Stimulated activated effector memory CD8-positive, alpha-beta T cell treated with anti-CD3 and anti-CD28 coated beads, Interleukin-12 subunit alpha, Interleukin-12 subunit beta, amount 100 ng/mL, for 72 hours (primary cell): ENCODE data around the gene YAP1.

Experiments used
- ATAC-seq: fragments of 150-1000 bp; cut with Tn5 transposase; 2 replicates; pipeline ENCODE4 v1.10.0; 2021
- DNase-seq, 2 donors: peaks; one replicate each; pipeline ENCODE4 v3.0.0; 2021 to 2022; ENCODE audit warnings: low spot score in 2 of 2
- H3K27ac Mint-ChIP-seq: one replicate; pipeline ENCODE4 v1.8.0; 2022; ENCODE audit warnings: mild to moderate bottlenecking, mixed read lengths
- H3K36me3 Mint-ChIP-seq: one replicate; pipeline ENCODE4 v1.8.0; 2022; ENCODE audit warnings: mild to moderate bottlenecking, mixed read lengths
- H3K4me1 Mint-ChIP-seq: one replicate; pipeline ENCODE4 v1.8.0; 2022; ENCODE audit warnings: mixed read lengths
- H3K4me3 Mint-ChIP-seq: one replicate; pipeline ENCODE4 v1.8.0; 2022; ENCODE audit warnings: mild to moderate bottlenecking, mixed read lengths
- H3K9me3 Mint-ChIP-seq: one replicate; pipeline ENCODE4 v1.8.0; 2022; ENCODE audit warnings: mixed read lengths

Gene YAP1

GRCh38 chr11:102109896-102110760 is at the start of gene YAP1:
TSS of gene YAP1 (plus strand) at chr11:102110447. CDS start at chr11:102110849, 402 bp downstream.
- Mint-ChIP-seq H3K4me1 (peaks cover 16% of the 10 kb centered on the region), H3K4me3 (peak within 1 kb of the TSS; percentile 90), H3K27ac (peak within 1 kb of the TSS; percentile 89), H3K36me3 (no peaks in the 10 kb centered on the region), H3K9me3 (no peaks in the 10 kb centered on the region)
- ATAC-seq (peak; percentile 83), DNase-seq (peak; percentile 48 to 79)

DNA sequence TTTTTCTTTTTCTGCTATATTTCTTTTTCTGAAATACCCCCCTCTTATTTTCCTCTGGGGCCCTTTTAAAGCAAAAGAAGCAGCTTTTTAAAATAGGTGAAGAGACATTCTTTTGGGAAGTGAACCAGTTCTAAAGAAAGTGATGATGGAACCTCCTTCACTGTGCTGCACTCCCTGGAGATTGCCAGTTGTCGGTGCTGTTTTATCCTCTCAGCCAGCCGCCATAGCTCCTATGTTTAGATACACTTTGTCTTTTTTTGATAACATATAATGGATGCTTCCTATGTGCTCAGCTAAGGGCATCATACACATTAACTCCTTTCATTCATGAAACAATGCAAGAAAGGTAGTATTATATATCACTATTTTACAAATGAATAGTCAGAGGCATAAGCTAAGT is 49.0 kb upstream of the YAP1 start:
- Mint-ChIP-seq H3K27ac (no peak overlapping the region), H3K36me3 (no peaks in the 10 kb centered on the region), H3K4me1 (no peaks in the 10 kb centered on the region), H3K9me3 (no peaks in the 10 kb centered on the region), H3K4me3 (no peak overlapping the region)
- DNase-seq (no peak), ATAC-seq (no peak)

DNA sequence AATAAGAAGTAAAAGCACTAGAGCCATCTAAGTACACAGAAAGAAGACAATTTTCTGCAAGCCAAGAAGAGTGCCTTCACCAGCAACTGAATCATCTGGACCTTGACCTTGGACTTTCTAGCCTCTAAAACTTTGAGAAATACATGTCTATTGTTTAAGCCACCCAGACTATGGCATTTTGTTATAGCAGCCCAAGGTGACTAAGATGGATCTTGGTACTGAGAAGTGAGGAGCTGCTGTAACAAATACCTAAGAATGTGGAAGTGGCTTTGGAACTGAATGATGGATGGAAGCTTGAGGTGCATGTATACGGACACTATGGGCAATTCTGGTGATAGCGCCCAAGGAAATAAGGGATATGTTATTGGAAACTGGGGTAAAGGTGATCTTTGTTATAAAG is 48.1 kb upstream of the YAP1 start:
- H3K27ac Mint-ChIP-seq = no peak overlapping the region
- H3K4me3 Mint-ChIP-seq = no peak overlapping the region
- no peaks in the 10 kb centered on the region for H3K9me3 Mint-ChIP-seq
- no peaks in the 10 kb centered on the region for H3K36me3 Mint-ChIP-seq
- ATAC-seq (no peak), DNase-seq (no peak)
- H3K4me1 Mint-ChIP-seq = no peaks in the 10 kb centered on the region

GRCh38 chr11:102064316-102064715 is 45.9 kb upstream of the YAP1 start:
- Mint-ChIP-seq H3K36me3 (no peaks in the 10 kb centered on the region), H3K4me3 (no peak overlapping the region), H3K27ac (no peak overlapping the region), H3K9me3 (no peaks in the 10 kb centered on the region), H3K4me1 (no peaks in the 10 kb centered on the region)
- DNase-seq = no peak
- ATAC-seq = no peak

DNA sequence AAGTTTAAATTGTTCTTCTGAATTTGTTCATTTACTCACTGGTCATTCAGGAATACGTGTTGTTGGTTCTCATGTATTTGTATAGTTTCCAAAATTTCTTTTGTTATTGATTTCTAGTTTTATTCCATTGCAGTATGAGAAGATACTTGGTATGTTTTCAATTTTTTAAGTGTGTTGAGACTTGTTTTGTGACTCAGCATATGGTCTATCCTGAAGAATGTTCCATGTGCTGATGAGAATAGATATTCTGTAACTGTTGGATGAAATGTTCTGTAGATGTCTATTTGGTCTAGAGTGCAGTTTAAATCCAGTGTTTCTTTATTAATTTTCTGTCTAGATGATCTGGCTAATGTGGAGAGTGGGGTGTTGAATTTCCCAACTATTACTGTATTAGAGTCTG is 39.5 kb upstream of the YAP1 start:
- DNase-seq = no peak
- no peak for ATAC-seq
- Mint-ChIP-seq H3K36me3 (no peaks in the 10 kb centered on the region), H3K9me3 (peaks cover 14% of the 10 kb centered on the region), H3K4me1 (no peaks in the 10 kb centered on the region), H3K27ac (no peak overlapping the region), H3K4me3 (no peak overlapping the region)

- no peak overlapping the region for H3K27ac Mint-ChIP-seq
- no peaks in the 10 kb centered on the region for H3K4me1 Mint-ChIP-seq
- DNase-seq (no peak), ATAC-seq (no peak)
- H3K36me3 Mint-ChIP-seq = no peaks in the 10 kb centered on the region
- H3K4me3 Mint-ChIP-seq = no peak overlapping the region
- H3K9me3 Mint-ChIP-seq = peaks cover 14% of the 10 kb centered on the region
Measured at GRCh38 chr11:102071497-102072472, 38.5 kb upstream of the YAP1 start.

GRCh38 chr11:102073253-102073652 is 37.0 kb upstream of the YAP1 start:
- DNase-seq (no peak), ATAC-seq (no peak)
- Mint-ChIP-seq H3K27ac (no peak overlapping the region), H3K9me3 (peaks cover 14% of the 10 kb centered on the region), H3K4me3 (no peak overlapping the region), H3K36me3 (no peaks in the 10 kb centered on the region), H3K4me1 (no peaks in the 10 kb centered on the region)

DNA sequence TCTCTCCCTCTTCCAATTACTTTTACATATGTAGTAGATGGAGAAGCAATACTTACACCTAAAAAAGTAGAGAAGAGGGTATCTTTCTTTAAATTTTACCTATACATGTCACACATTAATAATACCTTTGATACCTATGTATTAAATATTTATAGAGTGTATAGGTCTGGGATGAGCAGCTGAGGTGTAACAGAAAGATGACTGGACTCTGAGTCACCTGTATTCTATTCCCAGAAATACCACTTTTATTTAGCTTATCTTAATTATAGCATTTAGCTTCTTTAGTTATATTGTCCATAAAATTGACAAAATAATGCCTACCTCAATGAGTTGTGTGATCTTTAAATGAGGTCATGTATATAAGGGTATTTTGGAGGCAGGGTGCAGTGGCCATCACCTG is 30.6 kb upstream of the YAP1 start:
- Mint-ChIP-seq H3K4me1 (no peaks in the 10 kb centered on the region), H3K9me3 (no peaks in the 10 kb centered on the region), H3K27ac (no peak overlapping the region), H3K36me3 (no peaks in the 10 kb centered on the region), H3K4me3 (no peak overlapping the region)
- no peak for DNase-seq
- ATAC-seq = no peak

GRCh38 chr11:102081313-102081712 is 28.9 kb upstream of the YAP1 start:
- H3K9me3 Mint-ChIP-seq = no peaks in the 10 kb centered on the region
- H3K4me3 Mint-ChIP-seq = no peak overlapping the region
- ATAC-seq (no peak), DNase-seq (no peak)
- H3K4me1 Mint-ChIP-seq = no peaks in the 10 kb centered on the region
- no peak overlapping the region for H3K27ac Mint-ChIP-seq
- no peaks in the 10 kb centered on the region for H3K36me3 Mint-ChIP-seq

DNA sequence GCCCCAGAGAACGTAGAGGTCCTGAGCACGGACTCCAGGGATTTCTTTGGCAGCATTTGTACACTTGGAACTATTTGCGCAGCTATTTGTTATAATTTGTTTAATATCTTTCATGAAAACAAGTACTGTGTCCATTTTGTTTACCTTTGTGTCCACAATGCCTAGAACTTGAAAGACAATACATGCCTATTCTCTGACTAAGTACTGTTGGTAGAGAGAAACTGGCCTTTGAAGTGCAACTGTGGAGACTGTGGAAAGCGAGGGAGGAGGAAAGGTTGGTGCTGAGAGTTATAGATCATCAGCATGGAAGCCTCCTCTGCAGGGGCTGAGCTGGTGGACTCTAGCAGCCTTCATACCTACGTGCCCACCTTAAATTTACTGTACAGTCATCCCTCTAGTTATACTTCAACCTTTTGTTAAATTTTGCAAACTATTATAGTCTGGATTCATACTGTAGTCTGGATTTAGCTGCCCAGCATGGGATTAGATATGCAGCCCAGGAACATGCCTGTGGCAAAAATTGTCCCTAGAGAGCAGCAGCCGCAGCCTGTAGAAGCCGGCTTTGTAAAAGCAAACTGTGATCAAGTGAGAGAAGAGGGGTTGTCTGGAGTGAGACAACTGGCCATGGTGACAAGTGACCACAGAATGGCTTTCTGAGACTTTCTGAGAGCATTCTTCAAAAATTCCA is 24.2 kb upstream of the YAP1 start:
- Mint-ChIP-seq H3K4me3 (no peak overlapping the region), H3K4me1 (no peaks in the 10 kb centered on the region), H3K36me3 (no peaks in the 10 kb centered on the region), H3K9me3 (no peaks in the 10 kb centered on the region), H3K27ac (no peak overlapping the region)
- no peak for DNase-seq
- ATAC-seq = no peak

DNA sequence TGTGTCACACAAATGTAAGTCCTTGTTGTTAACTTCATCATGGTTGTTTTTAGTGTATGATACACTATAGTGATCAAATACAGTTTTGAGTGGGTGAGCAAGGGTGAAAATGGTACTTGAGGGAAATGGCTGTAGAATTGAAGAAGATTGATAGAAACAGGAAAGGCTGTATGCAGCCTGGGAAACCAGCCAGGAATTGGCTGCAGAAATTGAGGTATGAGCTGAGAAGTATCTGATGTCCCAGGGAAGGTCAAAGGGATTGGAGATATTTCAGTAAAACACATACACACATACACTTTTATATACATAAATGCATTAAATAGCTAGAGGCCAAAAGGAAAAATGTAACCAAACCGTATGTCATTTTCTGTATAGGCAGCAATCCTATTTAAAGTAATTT is 13.1 kb upstream of the YAP1 start:
- Mint-ChIP-seq H3K36me3 (no peaks in the 10 kb centered on the region), H3K27ac (no peak overlapping the region), H3K9me3 (no peaks in the 10 kb centered on the region), H3K4me3 (no peak overlapping the region), H3K4me1 (no peaks in the 10 kb centered on the region)
- ATAC-seq (no peak), DNase-seq (no peak)

DNA sequence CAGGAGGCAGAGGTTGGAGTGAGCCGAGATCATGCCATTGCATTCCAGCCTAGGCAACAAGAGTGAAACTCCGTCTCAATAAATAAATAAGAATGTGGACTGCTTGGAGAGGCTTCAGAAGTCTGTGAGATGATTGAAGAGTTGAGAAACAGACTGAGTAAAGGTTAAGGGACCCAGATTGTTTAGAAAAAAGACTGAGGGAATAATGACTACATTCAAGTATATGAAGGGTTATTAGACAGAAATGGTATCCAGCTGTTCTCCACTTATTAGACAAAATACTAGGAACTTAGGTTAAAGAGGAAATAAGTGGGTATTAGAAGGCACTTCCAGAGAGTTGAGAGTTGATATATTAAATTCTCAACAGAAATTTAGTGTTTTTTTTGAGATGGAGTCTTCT is 10.5 kb upstream of the YAP1 start:
- ATAC-seq (no peak), DNase-seq (no peak)
- no peaks in the 10 kb centered on the region for H3K4me1 Mint-ChIP-seq
- no peaks in the 10 kb centered on the region for H3K9me3 Mint-ChIP-seq
- no peak overlapping the region for H3K27ac Mint-ChIP-seq
- H3K4me3 Mint-ChIP-seq = no peak overlapping the region
- no peaks in the 10 kb centered on the region for H3K36me3 Mint-ChIP-seq

DNA sequence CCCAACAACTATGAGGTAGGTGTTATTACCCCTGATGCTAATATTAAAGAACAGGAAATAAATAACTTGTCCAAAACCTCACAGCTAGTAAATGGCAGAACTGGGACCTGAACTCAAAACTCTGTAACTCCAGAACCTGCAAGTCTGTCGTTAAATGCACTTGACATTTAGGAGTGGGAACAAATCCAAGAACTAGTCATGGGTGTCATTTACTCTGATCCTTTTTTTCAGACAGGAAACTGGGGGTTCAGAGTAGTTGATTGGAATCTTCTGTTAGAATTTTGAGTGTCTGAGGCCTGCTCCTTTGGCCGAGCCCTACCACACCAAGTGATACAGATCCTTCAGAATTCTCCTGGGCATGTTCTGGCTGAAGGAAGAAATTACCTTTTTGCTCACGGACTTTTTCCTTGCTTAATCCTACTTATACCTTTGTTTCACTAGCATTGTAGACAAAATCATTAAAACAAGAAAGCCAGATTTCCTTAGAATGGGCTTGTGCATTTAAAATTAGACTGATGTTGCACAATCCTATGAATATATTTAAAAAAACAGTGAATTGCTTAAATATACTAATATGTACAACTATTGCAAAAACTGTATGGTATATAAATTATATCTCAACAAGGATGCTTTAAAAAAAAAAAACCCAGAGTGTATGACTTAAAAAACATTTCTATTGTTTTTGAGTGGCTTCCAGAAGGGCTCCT is 1.4 kb upstream of the YAP1 start:
- peaks cover 16% of the 10 kb centered on the region for H3K4me1 Mint-ChIP-seq
- no peak overlapping the region for H3K27ac Mint-ChIP-seq
- ATAC-seq (no peak), DNase-seq (no peak)
- no peaks in the 10 kb centered on the region for H3K36me3 Mint-ChIP-seq
- no peaks in the 10 kb centered on the region for H3K9me3 Mint-ChIP-seq
- peak overlapping the region; percentile 90 for H3K4me3 Mint-ChIP-seq

- no peaks in the 10 kb centered on the region for H3K9me3 Mint-ChIP-seq
- DNase-seq = peak in 1 of 2 donors; percentile 14
- ATAC-seq = no peak
- H3K4me3 Mint-ChIP-seq = peak overlapping the region; percentile 90
- no peaks in the 10 kb centered on the region for H3K36me3 Mint-ChIP-seq
- peaks cover 16% of the 10 kb centered on the region for H3K4me1 Mint-ChIP-seq
- H3K27ac Mint-ChIP-seq = peak overlapping the region; percentile 89
Measured at GRCh38 chr11:102110761-102111010, 439 bp downstream of the YAP1 start.
